Ecto neural progenitor cell (in vitro differentiated cells): ENCODE results near the gene ARHGAP44.
A peak's percentile ranks its signal among the peaks of the same experiment; 100 is the strongest.

Experiments used
- DNase-seq: peaks from one replicate; pipeline ENCODE4 v3.0.0-alpha.2; 2018; ENCODE audit warnings: low spot score

The ARHGAP44 gene

DNA sequence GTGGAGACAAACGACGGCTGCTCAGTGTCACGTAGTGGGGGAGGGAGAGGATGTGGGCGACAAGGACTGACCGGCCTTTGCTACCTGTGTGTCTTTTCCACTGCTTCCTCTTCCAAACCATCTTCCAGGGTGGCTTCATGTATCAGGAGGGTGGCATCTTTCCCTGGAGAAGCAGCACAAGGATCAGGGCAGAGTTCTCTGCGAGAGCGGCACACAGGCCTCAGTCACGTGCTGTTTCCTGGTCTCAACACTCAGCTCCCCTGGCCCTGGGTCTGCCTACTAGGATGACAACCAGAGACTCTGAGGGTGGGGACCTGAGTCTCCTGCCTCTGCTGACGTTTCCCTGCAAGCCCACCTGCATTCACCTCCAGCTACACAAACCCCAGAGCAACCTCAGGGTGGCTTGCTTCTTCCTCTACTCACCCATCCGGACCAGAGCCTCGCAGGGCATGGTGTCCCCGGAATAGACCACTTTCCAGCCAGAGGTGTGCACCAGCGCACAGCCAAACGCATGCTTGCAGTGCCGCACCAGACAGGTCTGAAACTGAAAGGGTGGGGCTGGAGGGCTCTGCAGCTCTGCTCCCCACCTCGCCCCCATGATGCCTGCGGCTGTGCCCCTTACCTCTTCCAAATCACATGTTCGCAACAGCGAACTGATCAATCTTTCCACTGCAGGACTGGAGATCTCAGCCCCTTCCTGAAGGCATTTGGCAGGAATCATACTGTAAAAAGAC is 205.2 kb downstream of the ARHGAP44 start:
- no peak for DNase-seq

DNA sequence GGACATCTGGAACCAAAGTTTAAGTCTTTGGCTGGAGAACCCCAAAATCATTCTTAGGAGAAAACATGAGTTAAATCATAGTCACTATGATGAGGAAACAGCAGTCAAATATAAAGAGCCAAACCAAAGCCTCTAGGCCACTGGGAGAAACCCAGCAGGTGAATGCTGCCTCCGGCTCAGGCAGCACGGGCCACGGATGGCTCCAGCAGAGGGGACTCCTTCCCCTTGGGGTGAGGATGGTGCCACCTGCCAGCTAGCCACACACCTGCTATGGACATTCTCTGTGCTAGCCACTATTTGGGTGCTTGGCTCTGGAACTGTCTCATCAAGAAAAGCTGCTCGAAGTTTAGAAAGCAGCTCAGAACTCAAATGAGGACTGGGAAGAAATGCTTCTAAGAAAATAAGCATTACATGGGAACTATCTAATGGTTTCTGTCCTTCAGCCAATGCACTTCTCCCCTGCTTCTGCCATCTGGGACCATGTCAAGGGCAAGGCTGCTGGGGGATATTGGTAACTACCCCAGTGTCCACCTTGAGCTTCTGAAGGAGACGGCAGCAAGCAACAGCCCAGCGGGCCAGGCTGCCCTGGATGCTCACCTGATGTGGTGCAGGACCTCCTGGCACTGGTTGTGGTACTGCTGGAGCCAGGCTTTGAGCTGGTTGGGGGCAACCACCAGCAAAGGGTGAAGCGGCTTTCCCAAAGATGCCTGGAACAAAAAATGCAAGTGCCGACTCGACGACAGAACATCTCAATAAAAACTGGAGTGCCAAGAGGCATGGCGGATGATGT is 206.0 kb downstream of the ARHGAP44 start:
- DNase-seq, result no peak

DNA sequence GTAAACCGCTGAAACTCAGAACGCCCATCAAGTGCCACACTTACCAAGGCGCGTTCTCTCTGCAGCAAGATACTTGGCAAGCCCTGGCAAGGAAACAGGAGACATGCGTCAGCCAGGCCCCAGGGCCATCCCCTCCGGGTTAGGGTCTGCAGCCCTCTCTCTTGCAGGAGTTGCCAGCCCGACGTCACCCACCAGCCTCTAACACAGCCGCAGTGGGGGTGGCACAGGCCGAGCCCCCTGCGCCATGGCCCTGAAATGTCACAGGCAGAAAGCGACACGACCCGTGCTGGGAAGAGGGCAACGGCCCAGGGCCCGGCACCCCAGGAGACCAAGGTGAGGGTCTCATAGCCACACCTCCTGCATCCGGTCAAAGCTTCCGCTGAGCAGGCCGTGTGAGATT is 206.6 kb downstream of the ARHGAP44 start:
- no peak for DNase-seq

DNA sequence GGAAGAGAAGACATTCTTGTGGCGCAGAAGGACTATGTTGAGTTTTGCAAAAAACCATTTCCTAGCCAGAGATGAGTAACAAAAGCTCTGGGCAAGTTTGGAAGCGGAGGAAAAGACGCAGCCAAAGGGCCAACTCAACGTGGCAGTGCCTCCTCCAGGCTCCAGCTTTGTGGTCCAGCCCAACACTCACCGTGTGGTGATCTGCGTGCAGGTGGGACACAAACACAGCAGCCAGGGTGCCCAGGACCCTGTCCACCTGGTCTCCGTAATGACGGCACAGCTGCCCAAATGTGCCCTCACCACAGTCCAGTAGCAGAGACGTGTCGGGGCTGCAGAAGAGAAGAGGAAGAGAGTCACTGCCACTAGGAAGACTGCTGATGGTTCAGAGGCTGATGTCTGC is 207.1 kb downstream of the ARHGAP44 start:
- no peak for DNase-seq

DNA sequence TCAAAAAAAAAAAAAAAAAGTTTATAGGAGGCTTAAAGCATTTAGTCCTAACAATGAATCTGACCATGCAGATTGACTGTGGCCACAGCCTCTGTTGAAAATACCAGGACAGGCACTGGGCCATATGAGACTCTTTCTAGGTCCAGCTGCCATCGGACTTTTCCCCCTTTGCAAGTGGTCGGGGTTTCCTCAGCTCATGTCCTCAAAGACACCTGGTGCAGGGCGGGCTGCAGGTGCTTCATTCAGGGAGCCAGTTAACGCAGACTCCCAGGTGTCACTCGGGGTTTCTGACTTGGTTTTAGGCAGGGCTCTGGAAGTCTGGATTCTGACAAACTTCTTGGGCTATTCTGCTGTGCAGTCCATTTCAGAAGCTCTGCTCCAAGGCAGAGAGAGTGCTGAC is 207.6 kb downstream of the ARHGAP44 start:
- no peak for DNase-seq

DNA sequence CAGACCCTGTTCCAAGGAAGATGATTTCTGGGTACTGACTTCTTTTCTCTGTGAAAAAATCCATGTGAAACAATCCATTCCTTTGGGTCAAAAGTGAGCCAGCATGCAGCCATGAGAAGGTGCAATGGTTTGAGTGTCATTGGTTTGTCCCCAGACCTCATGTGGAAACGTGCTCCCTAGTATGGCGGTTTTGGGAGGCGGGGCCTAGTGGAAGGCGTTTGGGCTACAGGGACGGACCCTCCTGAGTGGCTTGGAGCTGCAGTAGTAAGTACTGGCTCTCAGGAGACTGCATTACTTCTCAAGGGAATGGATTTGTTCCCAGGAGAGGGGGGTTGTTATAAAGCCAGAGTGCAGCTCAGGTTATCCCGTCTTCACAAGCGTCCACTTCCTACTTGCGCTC is 209.2 kb downstream of the ARHGAP44 start:
- no peak for DNase-seq

DNA sequence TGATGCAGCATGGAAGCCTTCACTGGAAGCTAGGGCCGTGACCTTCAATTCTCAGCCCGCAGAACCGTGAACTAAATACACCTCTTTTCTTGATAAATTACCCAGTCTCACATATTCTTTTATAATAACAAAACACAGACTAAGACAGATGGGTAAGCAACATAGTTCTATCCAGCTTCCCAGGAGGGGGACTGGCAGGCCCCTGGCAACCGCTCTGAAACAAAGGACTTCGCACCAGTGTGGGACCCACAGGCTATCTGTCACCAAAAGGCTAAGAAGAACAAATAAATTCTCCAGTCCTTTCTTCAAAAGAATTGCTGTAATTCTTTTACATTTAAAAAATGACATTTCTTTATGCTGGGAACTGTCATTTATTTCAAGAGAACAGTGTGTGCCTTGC is 209.6 kb downstream of the ARHGAP44 start:
- DNase-seq, result no peak

DNA sequence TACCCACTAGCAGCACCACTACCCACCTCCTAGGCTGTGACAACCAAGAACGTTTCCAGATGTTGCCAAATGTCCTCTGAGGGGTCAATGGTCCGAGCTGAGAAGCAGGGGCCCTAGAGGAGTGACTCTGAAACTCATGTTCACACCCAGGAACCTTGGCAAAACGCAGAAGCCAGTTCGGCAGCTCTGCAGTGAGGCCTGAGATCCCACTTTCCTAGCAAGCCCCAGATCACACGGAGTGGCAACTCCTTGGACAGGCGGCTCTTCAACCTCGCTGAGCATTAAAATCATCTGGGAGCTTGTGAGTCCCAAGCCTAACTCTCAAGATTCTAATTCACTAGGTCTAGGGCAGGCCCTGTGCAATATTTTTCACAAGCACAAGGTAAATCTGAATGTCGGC is 211.3 kb downstream of the ARHGAP44 start:
- DNase-seq, result no peak

DNA sequence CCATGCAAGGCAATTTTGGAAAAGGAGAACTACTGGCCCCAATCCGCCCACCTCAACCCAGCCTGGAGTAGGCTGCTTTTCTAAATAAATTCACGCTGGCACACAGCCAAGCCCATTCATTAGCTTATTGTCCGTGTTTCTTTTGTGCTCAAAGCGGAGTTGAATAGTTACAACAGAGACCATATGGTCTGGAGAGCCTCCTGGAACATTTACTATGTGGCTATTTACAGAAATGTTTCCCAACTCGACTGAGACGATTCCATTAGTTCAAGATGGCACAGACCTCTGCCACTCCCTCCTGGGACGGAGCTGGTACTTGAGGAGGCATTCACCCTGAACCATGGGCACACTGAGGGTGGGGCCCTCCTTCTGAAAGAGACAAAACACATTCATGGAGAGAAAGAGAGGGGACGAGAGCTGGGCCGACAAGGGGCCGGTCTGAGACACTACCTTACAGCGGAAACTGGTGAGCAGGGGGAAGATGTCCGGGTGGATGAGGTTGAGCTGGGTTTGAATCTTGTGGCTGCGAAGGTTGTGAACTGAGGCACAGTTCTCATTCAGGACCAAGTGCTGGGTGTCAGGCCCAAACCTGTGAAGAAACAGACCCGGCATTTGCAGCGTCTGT is 212.8 kb downstream of the ARHGAP44 start:
- no peak for DNase-seq

DNA sequence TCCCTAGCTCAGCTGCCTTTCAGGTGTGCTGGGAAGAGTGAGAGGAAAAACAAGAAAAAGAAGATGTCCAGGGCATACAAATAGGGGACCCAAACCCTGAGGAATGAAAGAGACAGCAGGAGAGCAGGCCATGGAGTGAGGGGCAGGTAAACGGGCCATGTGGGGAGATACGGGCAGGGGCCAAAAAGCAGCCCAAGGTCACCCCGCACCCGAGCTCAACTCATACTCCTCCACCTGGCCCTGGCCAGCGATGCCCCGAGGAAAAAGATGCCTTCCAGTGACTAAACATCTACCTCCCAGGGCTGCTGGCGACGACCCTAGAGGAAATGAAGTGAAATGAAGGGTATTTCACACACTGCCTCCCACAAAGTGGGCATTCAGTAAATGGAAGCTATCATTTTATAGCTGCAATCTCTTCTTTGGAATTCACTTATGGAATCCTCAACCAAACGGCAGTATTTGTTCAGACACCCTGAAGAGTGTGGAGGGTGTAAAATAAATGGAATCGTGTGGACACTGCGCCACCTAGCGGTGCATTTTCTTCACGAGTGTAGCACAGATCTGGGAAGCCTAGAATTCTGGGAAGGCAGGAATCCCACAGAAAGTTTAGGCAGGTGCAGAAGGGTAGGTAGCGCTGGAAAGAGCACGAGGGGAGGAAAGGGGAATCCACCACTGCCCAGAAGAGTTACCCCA is 213.6 kb downstream of the ARHGAP44 start:
- peak; percentile 85 for DNase-seq

DNA sequence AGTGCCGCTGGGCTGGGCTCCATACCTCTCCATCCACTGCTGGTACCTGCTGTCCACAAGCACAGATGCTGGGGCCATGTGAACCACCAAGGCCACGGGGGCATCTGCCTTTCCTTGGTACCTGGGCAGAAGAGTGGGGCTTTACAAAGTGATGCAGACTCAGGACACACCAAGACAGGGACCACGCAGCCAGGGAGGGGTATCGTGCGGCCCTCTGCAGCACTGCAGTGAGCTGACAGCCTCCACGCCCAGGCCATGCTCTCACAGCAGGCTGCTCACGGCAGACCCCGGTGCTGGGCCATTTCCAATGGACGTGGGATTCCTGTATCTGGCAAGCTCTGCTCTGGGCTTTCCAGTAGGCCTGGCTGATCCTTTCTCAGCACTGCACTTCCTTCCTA is 214.2 kb downstream of the ARHGAP44 start:
- DNase-seq, result no peak

DNA sequence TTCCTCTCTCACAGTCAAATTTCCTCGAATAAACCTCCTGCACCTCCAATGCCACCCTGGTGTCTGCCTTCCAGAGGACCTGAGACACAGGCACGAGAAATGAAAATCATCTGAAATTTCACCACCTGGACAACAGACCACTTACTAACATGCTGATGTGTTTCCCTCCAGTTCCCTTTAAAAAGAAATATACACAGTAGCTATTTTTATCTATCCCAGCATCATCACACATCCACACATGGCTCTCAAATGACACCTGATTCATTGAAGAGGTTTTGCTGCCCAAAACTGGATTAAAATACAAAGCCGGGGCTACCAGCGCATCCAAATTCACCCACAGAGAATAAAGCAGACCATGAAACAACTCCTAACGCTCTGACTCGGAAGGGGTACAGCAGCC is 214.6 kb downstream of the ARHGAP44 start:
- DNase-seq, result no peak

DNA sequence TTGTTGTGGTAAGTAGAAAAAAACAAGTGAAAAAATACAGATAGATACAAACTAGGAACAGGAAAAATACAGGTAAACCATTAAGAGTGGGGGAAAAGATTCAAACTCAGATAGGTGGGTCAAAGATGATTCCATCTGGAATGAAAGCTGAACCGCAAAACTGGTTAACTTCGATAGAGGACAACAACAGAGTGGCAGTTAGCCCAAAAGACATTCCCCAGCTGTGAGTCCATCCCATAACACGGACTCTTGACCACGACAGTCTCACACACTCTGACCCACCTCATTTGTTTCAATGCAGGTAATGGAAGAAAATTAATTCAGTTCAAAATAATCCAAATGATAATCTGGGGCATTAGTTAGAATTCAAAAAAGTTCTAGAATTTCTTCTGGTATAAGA is 215.0 kb downstream of the ARHGAP44 start:
- no peak for DNase-seq

DNA sequence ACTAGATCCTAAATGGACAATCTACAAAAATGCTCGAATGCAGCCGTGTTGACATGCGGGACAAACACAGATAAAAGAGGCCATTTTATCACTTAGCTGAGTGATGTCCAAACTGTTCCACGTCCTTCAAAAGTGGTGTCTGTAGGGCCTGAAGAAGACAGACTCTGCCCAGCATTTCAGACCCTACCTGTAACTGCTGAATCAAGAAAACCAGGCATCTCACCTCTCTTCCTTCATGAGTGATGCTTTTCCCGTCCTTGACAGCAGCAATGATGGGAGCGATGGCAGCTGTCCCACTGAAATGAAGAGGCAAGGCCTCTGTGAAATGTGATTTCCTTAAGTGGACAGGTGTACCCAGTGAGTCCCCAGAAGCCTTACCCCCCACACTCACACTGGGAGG is 216.2 kb downstream of the ARHGAP44 start:
- DNase-seq, result no peak

DNA sequence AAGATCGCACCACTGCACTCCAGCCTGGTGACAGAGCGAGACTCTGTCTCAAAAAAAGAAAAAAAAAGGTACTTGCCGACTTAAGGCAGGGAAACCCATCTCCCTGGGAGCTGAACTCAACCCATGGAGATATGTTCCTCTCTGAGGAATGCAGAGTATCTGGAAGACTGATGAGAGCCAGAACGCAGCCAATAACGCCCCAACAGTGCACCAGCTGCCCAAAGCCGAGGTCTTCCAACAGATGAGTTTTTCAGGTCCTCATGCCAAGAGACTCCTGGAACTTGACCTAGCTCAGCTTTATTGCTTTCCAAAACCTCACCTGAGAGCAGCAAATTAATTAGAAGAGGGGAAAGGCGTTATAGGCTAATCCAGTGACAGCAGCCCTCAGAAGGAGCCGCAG is 219.2 kb downstream of the ARHGAP44 start:
- no peak for DNase-seq

DNA sequence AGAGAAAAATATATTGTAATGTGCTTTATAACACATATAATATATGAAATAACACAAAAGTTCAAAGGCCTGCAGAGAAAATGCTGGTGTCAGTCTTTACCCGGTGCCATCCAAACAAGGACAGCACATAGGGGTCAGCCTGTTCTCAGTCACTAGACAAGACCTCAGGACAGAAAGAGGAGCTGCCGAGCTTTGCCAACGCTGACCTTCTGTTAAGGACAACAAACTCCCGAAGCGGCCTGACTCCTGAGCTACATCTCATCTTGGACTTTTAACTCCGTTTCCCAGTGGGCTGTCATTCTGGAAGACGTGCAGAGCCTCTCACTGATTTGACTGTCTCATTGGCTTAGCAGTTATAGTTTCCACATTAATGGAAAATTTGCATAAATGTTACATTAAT is 221.7 kb downstream of the ARHGAP44 start:
- no peak for DNase-seq

DNA sequence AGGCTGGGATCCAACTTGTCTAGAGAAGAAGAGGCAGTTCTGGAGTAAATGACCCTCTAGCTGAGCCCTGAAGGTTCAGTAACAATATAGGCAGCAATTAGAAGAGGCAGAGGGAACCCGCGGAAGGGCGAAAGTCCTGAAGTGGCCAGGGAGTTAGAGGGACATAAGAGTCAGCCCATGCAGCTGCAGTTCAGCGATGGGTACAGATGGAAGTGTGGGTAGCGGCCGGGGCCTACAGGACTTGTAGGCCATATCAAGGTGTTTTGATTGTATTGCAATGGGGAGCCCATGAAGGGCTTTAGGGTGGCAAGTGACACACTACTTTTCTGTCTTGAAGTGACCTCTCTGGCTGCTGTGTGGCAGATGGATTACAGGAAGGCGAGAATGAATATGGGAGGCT is 225.5 kb downstream of the ARHGAP44 start:
- DNase-seq, result no peak

DNA sequence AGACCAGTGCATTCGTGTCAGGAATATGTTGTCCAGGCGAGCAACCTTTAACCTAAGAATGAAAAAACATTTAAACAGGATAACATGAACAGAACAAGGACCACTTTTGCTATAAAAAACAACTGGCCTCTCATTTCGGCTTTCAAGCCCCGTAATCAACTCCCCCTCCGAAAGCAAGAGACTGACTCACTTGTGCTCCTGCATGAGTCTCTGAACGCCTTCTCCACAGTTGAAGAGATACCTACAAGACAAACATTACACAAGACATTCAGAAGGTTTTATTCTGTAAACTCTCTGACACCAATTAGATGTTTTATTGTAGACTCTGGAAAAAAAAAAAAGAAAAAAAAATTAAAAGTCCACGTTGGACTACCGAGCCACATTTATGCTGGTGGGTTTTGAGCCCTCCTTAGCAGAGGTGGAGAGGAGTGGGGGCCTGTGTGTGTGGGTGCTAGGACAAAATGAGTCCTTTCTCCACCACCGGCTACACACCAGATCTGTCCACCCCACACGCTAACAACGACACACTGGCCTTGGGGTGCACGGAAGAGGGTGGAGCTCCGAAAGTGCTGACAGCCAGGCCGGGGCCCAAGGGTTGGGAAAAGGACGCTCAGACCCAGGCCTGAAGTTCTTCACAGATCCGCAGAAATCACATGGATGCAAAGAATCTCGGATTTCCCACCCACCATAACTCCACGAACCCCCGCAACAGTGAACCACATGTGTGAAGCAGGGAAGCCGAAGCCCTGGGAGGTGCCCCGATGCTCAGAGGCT is 227.8 kb downstream of the ARHGAP44 start:
- DNase-seq, result no peak

DNA sequence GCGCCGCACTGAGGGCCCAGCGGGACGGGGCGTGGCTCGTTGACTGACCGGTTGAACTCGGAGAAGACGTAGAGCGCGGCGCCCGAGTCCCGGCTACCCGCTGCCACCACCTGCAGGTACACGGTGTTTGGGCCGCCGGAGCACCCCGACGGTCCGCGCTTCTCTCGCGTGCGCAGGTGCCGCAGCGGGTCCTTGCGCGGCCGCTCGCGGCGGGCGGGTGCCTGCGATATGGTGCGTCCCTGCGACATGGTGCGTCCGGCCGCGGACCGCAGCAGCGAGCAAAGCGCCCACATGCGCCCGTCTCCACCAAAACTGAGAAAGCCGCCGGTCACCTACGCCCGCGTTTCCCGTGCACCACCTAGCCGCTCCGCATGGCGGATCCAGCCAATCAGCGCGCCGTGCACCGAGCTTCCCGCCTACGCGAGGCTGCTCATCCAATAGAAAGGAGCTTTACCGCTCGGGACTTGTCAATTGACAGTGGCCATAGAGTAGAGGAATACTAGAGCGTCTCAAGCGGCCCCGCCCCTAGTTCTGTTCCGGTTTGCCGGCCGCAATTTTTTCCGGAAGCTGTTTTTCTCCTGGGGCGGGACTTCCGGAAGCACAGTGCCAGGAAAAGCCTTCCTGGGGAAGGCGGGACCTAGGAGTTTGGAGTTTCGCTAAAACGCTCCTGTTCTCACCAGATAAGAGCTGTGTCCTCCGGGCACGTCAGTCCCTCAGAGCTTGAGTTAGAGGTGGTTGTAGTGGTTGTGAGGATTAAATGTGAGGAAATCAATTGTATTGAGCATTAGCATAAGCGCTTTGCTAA is 228.6 kb downstream of the ARHGAP44 start, which contains the start of gene ELAC2:
Gene ELAC2, minus strand, starts transcription at position 373 of the 805 bp plus-strand sequence. Its CDS starts 80 bp downstream, at position 293.
- DNase-seq, result peak; percentile 98

DNA sequence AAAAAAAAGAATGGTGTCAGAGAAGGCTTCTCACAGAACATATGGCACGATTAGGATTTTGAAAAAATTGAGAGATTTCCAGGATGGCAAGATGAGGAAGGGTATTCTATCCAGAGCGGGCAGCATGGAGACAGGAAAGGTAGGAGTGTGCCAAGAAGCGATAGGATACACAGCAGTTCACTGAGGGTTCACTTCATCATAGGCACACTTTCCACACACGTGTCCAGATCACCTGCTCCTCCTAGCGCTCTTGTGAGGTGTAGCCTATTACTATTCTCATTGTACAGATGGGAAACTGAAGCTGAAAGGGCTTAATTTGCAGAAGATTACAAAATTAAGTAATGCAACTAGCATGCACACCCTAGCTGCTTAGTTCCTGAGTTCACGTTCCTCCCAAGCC is 234.7 kb downstream of the ARHGAP44 start:
- no peak for DNase-seq
